SW480 (cell line): ENCODE measurements around the gene C3orf85.
"Not testable (repeated sequence)": the region's sequence is repeated elsewhere in the genome, so short reads cannot be mapped to it uniquely, and the experiment has no call there.

ENCODE experiments used
- DNase-seq: peaks from one replicate; pipeline ENCODE4 v3.0.0-alpha.2; 2016; ENCODE audit warnings: low spot score

Gene C3orf85, protein sequence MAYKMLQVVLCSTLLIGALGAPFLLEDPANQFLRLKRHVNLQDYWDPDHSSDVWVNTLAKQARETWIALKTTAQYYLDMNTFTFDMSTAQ

DNA sequence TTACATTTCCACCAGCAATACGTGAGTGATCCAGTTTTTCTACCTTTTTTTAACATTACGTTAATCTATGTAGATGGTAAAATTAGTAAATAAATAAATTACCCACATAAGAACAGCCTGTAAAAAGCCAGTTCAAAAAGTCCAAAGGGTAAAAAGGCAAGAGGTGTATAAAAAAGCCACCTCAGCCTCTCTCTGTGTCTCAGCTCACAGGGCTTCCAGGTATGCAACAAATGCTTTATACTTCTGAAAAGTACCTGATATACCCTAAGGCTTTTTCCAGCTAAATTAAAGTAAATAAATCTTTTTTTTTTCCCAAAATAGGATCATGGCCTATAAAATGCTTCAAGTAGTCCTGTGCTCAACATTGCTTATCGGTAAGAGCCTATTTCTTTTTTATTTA is at the start of gene C3orf85:
TSS of gene C3orf85 (plus strand) at position 197 of the 400 bp plus-strand sequence. CDS start at position 326, 129 bp downstream.
- no peak for DNase-seq

DNA sequence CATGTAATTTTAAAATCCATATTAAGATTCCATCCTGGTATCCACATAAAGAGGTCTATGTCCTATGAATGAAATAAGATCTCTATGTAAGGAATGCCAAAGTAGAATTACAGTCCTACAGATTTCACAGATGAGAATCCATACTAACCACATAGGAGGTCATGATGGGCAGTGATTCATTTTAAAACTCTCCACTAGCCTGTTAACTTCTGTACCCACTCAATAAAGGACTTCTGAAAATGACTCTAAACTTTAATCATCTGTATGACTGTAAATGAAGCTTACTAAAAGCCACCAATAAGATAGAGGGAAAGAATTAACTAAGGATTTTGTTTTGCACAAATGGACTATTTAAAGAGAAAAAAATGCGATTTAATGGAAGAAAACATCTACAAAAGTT is 47.3 kb upstream of the C3orf85 start:
- peak; percentile 3 for DNase-seq

DNA sequence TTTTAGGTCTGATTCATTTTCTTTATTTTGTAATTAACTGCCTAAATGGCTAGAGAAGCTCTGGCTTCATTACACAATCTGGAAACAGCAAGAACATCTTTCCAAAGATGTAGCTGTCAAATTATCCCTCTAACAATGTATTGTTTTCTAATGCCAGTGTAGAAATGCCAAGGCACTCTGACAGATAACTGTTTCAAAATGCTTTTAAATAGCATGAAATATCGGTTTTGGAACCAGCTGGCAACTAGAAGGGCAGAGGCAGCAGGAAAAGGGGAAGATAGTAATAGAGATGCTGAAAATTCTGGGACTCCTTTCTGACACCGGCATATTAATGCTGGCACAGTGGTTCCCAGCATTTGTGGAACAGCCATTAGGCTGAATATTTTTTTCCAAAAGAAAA is 44.7 kb upstream of the C3orf85 start:
- no peak for DNase-seq

DNA sequence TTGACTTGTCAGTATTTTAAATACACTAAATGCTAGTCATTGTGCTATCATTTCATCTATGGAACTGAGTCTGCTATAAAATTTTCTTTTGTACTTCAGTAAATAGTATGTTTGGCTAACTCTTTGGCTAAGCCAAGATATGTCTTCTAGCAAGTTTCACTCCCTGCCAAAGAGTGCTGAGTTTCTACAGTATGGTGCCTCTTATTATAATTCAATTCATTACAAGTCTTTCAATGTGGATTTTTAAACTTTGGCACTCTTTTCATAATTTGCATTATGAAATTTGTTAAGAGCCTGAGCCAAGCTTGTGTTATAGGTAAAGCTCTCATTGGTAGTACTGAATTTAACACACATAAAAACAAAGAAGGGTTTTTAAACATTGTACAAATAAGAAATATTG is 43.0 kb upstream of the C3orf85 start:
- no peak for DNase-seq

DNA sequence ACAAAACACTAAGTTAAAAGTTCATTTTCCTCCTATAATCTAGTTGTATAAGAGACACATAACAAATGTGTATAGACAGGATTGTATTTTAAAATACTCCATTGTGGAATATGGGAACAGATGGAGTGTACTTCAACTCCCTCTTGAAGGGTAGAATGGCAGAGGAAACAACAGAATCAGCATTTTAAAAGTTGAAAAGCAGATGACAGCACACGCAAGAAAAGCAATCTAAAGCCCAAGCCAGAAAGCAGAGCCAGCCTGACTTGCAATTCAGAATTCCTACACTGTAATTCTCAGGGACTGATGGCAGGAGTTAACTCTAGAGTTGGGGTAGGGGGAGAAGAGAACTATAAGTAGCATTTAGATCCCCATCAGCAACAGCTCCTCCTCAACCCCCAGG is 41.4 kb upstream of the C3orf85 start:
- no peak for DNase-seq

DNA sequence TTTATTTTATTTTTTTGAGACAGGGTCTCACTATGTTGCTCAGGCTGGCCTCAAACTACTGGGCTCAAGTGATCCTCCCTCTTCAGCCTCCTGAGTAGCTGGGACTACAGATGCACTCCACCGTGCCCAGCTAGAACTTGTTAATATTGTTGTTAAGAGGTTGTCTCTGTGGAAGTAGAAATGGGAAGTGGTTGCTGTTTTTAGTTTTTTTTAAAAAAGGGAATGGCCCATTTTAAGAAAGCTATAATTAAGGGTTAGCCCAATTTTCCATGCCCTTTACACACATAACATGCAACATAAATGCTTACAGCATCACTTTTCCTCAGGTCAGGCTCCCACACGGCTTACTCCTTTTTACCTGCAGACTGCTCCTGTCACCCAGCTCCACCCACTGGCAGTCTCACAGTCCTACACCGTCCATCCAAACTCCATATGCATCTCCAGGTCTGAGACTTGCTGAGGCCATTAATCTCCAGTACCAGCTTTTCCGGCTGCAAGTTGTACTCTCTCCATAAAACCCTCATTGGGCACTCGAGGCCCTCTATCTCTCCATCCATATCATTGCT is 38.4 kb upstream of the C3orf85 start:
- DNase-seq: peak; percentile 42

DNA sequence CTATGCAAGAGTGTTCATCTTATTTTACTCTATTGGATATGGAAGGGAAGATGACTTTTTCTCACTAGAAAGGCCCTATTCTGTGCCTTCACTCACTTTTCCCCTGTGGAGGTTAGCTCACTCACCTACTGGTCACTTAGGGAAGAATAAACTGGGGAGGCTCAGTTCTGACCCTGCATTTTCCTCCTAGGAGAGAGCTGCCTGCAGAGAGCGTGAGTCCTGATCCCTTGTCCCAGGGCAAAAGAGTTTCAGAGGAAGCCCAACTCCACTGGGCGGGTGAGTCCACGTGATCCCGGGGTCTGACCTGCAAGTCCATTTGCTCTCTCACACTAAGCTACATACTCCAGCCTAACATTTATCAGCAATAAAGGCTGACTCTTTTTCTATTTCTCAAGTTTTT is 26.9 kb upstream of the C3orf85 start:
- DNase-seq: no peak

DNA sequence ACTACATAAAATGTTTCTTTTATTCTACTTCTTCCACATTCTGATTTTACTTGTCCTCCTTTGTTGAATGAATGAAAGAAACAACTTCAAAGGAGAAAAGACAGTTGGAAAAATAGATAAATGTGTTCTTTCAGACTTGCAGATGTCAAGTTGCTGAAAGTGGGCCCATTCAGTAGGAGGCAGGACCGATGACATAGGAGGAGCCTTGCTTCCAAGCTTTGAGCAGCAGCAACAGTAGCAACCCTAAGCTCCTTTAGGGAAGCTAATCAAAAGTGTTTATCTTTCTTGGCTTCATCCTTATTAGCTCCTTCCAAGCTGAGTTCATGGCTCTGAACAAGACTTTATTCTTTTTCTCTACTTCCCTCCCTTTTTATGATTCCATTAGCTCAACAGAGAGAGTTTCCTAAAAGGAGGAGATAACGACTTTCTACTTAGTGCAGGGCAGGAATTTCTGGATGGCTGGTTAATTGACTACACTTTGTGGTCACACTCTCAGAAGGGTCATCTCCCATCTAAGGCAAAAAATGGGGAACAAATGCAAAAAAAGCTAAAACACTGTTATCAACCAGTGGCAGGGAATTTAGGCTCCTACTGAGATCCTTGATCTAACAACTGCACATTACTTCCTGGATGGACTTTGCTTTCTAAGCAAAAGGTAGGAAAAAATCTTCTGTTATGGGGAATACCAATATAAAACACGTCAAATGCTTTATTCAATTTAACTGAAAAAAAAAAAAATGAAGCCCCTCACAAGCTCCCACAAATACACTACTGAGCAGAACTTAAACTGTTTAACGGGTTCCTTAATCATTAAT is 23.4 kb upstream of the C3orf85 start:
- no peak for DNase-seq

DNA sequence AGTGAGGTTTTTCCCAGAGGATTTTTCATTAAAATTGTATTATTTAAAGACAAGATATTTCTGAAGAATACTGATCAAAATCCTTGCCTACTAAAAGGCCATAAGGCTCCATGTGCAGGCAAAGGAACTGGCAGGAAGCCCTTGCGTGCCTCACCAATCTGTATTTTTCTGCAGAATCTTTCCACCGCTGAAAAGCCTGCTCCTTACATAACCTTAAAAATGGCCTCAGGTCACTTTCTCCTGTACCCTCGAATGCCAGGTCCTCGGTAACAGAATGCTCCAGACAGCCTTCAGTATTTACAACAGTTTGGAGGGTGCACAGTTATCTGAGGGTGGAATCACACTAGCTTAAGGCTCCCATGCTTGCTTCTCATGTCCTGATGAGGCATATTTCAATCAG is 21.8 kb upstream of the C3orf85 start:
- DNase-seq: no peak

DNA sequence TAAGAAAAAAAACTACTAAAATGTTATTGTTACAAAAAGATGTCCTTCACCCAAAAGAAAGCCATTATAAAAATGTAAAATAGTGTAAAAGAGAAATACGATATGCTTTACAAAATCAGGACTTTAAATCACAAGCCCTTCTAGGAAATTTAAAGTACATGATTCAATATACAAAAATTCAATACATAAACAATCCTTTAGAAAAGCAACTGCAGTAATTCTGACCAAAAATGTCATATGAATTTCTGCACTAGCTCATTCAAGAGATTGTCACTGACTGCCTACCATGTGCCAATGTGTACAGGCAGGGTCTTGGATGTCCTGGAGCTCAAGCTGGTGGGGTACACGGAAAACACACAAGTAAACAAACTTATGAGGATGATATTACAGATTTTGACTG is 21.1 kb upstream of the C3orf85 start:
- DNase-seq: no peak

DNA sequence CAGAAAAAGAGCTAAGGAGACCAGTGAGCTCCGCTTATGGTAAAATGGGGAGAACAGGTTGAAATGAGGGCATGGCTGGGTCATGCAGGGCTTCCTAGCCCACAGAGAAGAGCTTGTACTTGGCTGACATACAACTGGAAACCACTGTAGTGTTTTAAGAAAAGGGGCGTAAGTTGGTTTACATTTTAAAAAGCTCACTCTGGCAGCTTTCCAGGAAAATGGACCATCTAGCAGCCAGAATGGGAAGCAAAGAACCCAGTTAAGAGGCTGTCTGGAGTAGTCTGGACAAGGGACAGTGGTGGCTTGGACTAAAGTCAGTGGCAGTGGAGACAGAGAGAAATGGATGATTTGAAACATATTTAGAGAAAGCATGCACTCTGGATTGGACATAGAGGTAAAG is 20.5 kb upstream of the C3orf85 start:
- DNase-seq: no peak

DNA sequence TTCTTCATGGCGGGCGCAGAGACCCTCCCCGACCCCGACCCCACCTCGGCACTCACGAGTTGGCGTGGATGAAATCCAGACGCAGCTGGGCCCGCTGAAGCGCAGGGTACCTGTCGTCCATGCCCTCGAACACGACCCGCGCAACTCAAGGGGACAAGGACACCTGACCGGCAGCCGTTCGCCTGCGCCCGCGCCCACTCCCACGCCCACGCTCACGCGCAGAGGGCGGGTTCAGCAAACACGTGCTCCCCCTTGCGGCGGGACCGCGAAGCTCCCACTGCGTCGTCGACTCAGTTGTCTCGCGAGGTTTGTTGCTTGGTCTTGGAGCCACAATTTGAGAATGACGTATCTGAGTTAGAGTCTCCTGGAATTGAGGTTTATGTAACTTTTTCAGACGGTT is 18.6 kb upstream of the C3orf85 start, which contains the start of gene MORC1:
TSS of gene MORC1 (minus strand) at position 196 of the 400 bp plus-strand sequence. CDS start at position 121, 75 bp downstream.
- DNase-seq: no peak

DNA sequence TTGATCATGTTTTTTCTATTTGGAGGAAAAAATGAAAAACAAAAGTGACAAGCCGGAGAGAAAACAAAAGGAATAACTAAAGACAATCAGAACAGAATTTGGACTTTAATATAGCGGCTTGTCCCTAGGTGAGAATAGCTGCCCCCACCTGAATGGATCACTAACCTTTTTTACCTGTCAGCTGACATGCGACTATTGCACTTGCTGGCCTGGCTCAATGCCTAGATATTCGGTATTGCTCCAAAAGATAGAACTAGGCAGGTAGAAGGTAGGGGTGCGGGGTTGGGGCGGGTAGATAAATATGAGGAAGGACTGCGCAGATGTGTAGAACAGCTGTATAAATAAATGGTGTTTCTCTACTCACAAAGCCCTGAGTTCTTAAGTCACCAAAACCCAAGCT is 17.9 kb upstream of the C3orf85 start:
- no peak for DNase-seq

DNA sequence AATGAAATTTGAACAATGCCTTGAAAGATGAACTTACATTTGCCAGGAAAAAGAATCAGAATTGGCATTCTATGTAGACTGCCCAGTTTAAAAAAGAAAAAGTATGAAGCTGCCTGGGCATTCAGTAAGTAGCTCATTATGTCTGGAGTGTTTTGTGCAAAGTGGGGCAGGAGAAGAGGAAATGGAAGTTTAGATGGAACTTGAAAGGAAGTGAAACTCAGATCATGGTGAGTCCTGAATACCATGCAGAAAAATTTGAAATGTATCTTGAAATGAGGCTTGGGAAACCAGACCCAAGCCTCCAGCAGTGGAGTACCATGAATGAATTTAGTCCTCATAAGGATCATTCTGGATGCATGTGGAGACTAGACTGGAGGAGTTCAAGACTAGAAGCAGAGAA is 13.8 kb upstream of the C3orf85 start:
- no peak for DNase-seq

DNA sequence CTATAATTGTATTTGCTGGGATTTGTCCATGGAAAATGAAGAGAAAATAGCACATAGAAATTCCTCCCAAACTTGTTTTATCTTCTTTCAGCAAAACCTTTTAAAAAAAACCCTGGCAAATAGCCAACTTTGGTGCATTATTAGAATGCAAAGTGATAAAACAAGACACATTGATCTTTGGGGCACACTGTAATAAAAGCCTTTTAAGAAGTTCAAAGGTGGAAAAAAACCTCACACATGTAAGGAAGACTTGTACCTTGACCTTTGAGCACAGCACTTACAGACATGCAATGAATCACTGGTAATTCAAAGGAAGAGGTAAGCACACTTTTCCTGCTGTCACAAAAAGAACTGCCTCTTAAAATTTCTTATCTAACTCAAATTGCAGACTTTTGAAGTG is 10.6 kb upstream of the C3orf85 start:
- peak; percentile 5 for DNase-seq

DNA sequence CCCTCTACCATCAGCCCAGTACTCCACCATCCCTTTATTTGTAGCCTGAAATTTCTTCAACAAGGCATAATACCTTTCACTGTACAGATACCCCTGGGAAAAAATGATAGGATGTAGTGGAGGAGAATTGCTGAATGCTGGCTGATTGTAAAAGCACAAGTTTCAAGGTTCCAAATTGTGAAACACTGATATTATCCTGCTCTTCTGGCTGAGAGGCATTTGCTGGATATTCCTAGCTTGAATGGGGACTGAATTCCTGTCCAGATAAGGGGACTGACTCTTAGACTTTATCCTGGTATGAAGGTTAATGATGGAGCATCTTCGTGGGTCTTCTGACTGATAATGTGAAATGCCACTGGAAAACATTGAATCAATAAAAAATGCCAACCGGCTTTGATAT is 9.0 kb upstream of the C3orf85 start:
- no peak for DNase-seq

DNA sequence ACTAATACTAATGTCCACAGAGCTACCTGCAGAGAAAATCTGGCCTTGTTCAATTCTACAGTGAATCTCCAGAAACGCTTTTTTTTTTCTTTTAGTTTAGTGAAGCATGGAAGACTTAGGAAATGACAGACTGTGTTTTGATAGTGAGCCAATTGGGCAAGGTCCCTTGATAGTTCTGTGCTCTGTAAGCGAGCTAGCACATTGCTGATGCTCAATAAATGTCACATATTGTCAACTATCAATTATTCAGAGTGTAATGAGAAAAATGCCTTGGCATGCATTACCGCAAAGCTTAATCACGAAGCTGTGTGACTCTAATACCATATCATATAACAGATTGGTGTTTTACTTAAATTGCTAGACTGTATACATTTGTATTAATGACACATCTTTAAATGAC is 5.2 kb upstream of the C3orf85 start:
- DNase-seq: no peak

DNA sequence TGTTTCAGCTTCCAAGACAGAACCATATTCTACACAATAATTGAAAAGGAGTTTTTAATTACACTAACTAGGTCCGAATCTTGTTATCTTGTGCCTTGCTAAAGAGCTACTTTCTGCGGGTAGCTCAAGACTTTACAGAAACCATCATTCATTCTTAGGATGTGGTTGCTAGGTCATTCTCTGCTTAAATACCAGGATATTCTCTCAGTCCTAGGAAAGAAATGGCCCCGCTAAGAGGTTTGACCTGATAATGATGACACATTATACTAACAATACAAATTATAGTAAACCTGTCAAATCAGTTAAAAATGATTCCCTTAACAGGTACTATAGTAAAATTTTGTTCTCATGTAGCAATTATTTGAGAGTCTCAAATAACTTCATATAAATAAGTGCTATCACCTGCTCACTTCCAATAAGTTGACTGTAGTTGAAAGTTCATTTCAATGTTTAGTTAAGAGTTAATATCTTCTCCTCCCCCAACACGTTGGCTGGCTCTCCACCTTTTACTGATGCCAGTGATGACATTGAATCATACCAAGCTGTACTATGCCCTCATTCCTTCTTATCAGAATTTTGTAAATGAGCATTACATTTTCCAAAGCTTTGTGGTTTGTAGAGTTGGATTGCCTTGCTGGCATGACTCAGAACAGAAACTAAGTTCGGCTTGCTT is 3.6 kb upstream of the C3orf85 start:
- DNase-seq: peak; percentile 2

DNA sequence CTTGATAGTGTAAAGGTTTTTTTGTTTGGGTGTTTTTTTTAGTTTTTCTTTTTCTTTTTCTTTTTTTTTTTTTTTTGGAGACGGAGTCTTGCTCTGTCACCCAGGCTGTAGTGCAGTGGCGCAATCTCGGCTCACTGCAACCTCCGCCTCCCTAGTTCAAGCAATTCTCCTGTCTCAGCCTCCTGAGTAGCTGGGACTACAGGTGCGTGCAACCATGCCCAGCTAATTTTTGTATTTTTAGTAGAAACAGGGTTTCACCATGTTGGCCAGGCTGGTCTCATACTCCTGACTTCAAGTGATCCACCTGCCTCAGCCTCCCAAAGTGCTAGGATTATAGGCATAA is 3.1 kb upstream of the C3orf85 start:
- not testable (repeated sequence) for DNase-seq

DNA sequence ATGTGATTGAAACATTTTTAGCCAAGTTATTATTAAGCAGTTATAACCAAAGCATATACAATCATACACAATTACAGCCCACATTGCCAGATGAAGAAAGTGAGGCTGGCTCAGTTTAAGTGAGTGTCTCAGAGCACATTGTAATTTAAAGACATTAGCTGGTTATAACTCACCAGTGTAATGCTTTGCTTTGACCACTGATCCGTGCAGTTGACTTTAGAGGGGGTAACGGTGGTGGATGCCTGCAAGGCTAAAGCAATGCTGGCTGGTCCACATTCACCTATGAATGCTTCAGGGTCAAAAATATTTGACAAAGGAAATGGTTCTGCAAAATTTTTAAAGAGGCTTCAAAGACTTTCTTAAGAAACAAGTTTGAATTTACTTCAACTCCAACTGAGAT is 1.2 kb downstream of the C3orf85 start:
- DNase-seq: no peak

DNA sequence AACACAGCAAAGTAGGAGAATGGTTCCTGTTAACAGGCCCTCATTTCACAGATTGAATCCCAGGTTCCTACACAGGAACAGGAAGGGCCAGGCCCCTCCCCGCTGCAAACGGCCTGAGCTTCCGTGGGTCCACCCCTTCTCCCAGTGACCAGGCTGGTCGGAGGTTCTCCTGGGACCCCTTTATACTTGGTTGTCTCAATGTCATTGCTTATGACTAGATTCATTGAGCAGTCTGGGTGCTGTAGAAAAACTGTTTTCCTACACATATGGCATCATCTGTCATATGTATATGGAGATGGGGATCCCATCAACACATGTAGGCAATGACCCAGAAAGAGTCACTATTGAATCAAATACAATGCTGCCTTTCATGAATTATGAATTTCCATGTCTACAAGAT is 3.8 kb downstream of the C3orf85 start:
- no peak for DNase-seq

DNA sequence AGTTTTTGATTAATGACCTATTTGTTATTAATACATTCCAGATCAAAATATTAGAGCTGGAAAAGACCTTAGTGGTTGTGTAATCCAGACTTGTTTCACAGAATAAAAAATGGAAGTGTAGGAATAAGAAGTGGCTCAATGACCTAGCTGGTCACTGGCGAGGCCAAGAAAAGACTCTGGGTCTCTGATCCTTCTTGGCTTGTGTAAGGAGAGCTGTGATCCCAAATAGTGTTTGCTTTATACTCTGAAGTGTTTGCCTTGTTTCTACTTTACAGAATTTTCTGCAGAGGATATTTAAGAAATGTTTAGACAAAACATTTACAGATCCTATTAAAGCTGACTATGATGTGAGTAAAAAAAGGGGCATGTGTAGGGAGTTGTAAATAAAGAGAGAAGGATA is 7.1 kb downstream of the C3orf85 start:
- no peak for DNase-seq

DNA sequence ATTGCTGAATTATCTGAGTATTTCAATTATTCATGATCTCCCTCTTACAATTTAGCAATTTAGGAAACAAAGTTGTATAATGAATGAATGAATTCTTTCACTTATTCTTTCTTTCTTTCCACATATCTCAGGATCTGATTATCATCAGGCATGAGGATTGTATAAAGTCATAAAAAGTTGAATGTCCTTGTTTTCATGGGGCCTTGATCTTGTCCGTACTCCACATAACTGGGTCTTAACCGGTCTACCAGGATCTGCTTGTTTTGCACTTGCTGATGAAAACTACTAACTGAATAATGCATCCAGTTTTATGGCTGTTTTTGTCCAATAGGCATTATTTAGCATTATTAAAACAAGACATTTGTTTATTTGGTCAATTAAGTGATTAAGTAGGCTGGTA is 12.6 kb downstream of the C3orf85 start:
- no peak for DNase-seq
